ENCODE measurements around the gene TASL.
"Not testable (repeated sequence)": the region's sequence is repeated elsewhere in the genome, so short reads cannot be mapped to it uniquely, and the experiment has no call there.

The TASL gene, protein sequence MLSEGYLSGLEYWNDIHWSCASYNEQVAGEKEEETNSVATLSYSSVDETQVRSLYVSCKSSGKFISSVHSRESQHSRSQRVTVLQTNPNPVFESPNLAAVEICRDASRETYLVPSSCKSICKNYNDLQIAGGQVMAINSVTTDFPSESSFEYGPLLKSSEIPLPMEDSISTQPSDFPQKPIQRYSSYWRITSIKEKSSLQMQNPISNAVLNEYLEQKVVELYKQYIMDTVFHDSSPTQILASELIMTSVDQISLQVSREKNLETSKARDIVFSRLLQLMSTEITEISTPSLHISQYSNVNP

DNA sequence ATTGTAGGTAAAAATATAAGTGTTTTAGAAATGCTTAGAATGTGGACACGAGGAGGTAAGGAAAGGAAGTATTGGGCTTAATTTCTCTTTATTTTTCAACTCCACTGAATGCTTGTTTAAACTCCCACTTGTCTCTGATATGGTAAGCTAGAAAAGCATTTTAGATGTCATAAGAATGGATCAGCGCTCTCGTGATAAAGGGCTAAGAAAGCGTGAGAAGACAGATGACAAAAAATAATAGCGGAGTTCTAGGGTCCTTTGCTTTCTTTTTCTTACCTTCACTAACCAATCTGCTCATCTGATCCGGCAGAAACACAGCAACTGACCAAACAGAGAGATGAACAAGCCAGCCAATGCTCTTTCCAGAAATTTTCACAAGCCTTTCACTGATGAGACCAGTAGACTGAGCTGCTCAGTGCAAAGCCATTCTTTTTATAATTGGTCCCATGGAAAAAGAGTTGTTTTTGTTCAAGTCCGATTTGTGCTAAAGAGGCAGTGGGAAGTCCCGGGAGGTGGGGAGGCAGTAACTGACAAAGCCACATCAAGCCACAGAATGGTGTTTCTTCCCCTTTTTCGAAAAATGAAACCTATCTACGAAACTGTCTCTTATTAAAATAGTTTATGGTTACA is at the start of gene TASL:
TSS of gene TASL (minus strand) at position 405 of the 630 bp plus-strand sequence. CDS start 17,411 bp downstream, outside the sequence.
- peak in 2 of 3 experiments; percentile 3 to 17 for DNase-seq (ENCODE audit: low read depth in 3 of 3)

GRCh38 chrX:30626402-30626801 is 48.8 kb upstream of the TASL start:
- DNase-seq (ENCODE audit: low read depth in 3 of 3) = no peak

GRCh38 chrX:30622361-30622760 is 44.8 kb upstream of the TASL start:
- no peak for DNase-seq (ENCODE audit: low read depth in 3 of 3)

DNA sequence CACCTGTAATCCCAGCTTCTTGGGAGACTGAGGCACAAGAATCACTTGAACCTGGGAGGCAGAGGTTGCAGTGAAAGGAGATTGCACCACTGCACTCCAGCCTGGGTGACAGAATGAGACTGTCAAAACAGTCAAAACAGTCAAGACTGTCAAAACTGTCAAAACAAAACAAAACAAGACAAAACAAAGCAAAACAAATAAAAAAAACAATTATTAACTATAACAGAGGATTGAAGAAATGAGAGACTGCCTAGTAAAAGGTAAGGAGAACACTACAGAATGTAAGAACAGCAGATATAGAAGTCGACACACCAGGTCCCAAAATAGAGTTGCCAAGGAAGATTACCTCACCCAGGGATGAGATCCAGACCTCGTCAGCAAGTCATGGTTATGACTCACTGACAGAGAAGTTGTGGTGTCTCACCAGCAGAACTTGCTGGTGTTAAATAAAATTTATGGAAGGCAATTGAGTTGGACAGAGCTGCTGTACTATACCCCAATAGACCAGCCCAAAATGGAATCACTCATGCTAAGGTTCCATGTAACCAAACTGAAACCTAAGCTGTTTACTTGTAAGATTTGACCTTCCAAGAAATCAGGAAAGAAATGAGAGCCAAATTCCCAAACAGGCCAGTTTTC is 43.5 kb upstream of the TASL start:
- no peak for DNase-seq (ENCODE audit: low read depth in 3 of 3)

DNA sequence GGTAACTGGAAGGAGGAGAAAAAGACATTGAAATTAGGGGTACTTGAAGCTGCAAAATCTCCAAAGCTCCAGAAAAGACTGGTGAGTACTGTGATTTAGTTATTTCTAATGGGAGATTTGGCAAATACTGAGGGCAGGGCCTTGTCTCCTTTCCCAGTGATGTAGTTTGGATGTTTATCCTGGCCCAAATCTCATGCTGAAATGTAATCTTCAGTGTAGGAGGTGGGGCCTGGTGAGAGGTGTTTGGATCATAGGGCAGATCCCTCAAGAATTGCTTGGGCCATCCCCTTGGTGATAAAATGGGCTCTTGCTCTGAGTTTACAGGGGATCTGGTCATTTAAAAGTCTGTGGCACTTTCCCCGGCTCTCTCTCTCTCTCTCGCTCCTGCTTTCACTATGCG is 42.6 kb upstream of the TASL start:
- no peak for DNase-seq (ENCODE audit: low read depth in 3 of 3)

- DNase-seq (ENCODE audit: low read depth in 3 of 3) = no peak
Observed at GRCh38 chrX:30618160-30618765, 40.7 kb upstream of the TASL start.

GRCh38 chrX:30615229-30615628 is 37.7 kb upstream of the TASL start:
- DNase-seq (ENCODE audit: low read depth in 3 of 3) = no peak

- DNase-seq (ENCODE audit: low read depth in 3 of 3) = no peak
Observed at GRCh38 chrX:30613721-30614120, 36.2 kb upstream of the TASL start.

- DNase-seq (ENCODE audit: low read depth in 3 of 3) = no peak
Observed at GRCh38 chrX:30612250-30612655, 34.7 kb upstream of the TASL start.

GRCh38 chrX:30610026-30610425 is 32.5 kb upstream of the TASL start:
- DNase-seq (ENCODE audit: low read depth in 3 of 3) = no peak

- no peak for DNase-seq (ENCODE audit: low read depth in 3 of 3)
Observed at GRCh38 chrX:30607155-30607554, 29.6 kb upstream of the TASL start.

DNA sequence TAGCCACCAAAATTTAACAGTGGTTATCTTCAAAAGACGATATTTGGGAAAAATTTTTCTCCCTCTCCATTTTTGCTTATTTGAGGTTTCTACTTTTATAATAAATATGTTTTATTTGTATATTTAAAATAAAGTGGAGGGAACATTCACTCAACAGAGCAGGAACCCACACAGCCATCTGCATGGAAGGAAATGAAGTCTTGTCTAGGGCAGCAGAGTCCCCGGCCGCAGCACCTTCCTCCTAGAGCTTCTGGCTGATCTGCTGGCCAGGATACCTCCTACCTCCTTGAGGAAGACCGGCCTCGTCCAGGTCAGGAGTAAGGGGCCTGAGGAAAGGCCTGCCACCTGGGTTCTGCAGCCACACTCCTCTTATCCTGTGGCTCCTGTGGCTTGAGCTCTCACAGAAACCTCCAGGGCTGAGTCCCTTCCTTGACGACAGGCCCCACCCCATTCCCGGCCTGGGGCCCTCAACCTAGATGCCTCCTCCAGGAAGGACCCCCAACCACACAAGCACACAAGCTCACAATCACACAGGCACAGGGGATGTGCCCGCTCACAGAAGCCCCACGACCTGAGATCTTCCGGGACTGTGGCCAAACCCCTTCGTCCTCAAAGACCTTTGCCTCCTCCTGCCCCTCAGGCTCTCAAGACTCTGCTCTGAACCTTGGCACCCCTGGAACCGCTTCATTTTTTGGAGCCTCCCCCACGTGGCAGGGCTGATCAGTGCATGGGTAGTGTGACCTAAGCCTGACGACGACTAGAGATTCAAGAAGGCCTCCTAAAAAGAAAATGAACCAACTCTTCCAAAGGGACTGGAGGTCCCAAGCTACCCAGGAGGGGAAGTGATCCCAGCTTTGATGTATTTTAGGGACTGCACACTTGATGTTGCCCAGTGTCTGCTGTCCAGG is 23.0 kb upstream of the TASL start:
- DNase-seq (ENCODE audit: low read depth in 3 of 3) = not testable (repeated sequence)

GRCh38 chrX:30597216-30598012 is 19.8 kb upstream of the TASL start:
- no peak for DNase-seq (ENCODE audit: low read depth in 3 of 3)

DNA sequence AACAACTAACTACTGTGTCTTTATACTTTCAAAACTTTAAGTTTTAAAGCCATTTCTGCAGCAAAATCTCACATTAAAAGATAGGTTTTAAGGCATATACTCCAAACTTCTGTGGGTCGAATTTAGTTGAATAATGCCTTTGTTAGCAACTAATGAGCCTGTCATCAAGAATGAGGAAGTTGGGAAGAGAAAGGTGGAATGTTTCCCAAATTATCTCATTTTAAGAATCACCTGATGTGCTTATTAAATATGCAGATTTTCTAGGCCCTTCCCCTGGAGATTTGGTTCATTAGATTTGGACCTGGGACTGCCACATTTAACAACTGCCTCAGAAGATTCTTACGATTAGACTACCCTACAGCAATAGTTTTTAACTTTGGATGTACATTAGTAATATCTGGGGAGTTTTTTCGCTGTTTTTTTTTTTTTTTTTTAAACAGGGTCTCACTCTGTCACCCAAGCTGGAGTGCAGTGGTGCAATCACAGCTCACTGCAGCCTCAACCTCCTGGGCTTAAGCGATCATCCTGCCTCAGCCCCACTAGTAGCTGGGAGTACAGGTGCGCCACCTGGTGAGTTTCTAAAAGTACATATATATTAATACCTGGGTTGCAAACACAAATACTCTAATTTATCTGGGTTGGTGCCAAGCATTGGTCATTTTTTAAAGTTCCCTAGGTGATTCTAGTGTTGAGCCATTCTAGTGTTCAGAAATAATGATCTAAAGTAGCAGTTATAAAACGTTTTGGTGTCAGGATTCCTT is 16.1 kb upstream of the TASL start:
- peak in 1 of 3 experiments; percentile 3 for DNase-seq (ENCODE audit: low read depth in 3 of 3)

DNA sequence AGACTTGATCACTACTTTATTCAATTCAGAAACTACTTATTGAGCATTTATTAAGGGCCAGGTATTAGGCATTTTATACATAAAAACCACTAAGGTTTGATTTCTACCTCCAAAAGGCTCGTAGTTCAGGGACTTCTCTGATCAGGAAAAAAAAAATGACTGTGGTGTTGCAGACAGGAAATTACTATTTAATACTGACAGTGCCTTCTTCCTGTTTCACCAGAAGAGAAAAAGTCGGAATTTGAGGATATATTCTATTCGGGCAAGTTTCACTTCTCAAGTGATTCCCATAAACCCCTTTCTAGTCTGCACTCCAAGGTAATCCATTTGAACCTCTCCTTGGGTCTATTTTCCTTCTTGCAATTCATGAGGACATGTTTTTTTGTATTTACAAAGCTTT is 15.3 kb upstream of the TASL start:
- DNase-seq (ENCODE audit: low read depth in 3 of 3) = no peak

DNA sequence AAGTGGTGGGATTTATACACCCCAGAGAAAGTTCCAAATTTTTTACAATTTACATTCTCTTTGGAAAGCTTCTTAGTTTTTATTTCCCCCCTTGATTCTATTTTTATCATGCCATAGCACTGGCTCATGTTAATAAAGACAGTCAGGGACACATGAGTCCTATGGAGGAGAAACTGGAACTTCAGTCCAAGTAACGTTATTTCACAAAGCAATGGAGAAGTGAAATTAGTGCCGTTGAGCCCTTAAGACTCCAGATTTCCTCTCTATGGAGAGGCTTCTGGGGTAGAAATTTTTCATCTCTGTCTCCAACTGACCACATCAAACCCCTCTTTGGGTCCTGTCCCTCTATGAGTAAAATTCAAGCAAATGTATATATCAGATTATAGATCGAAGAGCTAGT is 12.8 kb upstream of the TASL start:
- DNase-seq (ENCODE audit: low read depth in 3 of 3) = no peak

DNA sequence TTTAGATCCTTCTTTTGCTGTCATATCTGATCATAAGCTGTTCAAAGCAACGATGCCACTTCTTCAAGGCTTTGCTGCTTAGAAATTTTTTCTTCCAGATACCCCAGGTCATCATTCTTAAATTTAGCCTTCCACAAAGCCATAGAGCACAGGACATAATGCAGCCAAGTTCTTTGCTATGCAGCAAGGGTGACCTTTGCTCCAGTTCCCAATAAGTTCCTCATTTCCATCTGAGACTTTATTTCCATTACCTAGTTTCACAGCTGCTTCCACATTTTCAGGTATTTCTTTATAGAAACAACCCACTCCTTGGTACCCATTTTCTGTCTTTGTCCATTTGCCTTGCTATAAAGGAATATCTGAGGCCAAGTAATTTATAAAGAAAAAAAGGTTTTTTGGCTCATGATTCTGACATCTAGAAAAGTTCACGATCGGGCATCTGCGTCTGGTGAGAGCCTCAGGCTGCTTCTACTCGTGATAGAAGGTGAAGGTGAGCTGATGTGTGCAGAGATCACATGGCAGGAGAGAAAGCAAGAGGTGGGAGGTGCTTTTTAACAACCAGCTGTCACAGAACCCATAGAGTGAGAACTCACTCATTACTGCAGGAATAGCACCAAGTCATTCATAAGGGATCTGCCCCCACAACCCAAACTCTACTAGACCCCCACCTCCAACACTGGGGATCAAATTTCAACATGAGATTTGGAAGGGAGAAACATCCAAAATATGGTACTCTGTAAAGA is 11.8 kb upstream of the TASL start:
- no peak for DNase-seq (ENCODE audit: low read depth in 3 of 3)

GRCh38 chrX:30586516-30586915 is 8.9 kb upstream of the TASL start:
- no peak for DNase-seq (ENCODE audit: low read depth in 3 of 3)

- DNase-seq (ENCODE audit: low read depth in 3 of 3) = no peak
Observed at GRCh38 chrX:30582664-30583063, 5.1 kb upstream of the TASL start.
